Subcutaneous adipose tissue (tissue), 4 donors: ENCODE measurements around the gene SUPT6H. TPM values are rescaled to one million over a fixed set of nuclear protein-coding genes. Genes with fewer than 3 reads are reported as not detected.

ENCODE experiments used
- total RNA-seq, 4 donors: library from RNA; depleted of rRNA; stranded (reverse); fragments of >200 nt; gene quantifications; one replicate each; pipeline ENCODE4 v1.1.0, GENCODE V29; 2016
- TF ChIP-seq, protein P1 (sequence below): fragments of 450-650 bp; IDR thresholded peaks from one replicate; pipeline ENCODE4 v1.5.1; 2016; ENCODE audit warnings: low read depth, mild to moderate bottlenecking, control low read depth, antibody characterized with exemption, moderate library complexity

Gene SUPT6H
- total RNA-seq, 4 donors from 2014 or later, result 52.2 to 69.5 (median 61.4) TPM

DNA sequence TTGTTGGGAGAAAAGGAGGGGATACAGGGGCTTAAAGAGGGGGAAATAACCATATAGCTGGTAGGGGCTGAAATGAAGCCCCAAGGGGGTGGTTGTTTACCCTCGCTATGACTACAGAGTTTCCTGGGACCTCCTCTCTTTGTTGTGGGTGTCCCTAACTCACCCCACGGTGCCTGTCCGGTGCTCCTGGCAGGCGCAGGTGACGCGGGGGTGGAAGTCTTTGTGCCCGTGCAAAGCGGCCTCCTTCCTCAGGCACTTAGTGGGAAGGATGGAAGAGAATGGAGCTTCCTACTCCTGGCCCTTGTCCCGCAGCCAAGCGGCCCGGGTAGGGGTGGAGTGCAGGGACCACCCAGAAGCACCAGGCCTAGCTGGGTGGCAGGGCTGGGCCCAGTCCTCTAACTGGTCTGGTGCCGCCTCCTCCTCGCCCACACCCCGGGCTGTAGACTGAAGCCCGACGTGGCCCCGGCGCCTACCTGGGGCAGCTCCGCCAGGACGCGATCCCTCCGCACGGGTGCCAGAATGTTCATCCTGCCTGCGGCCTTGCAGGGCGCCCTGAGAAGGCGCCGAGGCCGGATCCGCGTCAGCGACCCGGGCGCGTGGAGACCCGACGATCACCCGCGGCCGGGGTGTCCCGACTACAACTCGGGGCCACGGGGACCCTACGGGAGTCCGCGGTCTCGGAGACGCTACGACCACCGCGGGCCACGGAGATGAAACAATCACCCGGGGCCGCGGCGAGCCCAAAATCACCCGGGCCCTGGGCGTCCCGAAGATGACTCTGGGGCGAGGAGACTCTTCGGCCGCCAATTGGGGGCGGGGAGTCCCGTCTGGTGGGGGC, 55.0 kb downstream of the SUPT6H start:
- TF ChIP-seq, protein P1, sequence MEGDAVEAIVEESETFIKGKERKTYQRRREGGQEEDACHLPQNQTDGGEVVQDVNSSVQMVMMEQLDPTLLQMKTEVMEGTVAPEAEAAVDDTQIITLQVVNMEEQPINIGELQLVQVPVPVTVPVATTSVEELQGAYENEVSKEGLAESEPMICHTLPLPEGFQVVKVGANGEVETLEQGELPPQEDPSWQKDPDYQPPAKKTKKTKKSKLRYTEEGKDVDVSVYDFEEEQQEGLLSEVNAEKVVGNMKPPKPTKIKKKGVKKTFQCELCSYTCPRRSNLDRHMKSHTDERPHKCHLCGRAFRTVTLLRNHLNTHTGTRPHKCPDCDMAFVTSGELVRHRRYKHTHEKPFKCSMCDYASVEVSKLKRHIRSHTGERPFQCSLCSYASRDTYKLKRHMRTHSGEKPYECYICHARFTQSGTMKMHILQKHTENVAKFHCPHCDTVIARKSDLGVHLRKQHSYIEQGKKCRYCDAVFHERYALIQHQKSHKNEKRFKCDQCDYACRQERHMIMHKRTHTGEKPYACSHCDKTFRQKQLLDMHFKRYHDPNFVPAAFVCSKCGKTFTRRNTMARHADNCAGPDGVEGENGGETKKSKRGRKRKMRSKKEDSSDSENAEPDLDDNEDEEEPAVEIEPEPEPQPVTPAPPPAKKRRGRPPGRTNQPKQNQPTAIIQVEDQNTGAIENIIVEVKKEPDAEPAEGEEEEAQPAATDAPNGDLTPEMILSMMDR, result no peak

DNA sequence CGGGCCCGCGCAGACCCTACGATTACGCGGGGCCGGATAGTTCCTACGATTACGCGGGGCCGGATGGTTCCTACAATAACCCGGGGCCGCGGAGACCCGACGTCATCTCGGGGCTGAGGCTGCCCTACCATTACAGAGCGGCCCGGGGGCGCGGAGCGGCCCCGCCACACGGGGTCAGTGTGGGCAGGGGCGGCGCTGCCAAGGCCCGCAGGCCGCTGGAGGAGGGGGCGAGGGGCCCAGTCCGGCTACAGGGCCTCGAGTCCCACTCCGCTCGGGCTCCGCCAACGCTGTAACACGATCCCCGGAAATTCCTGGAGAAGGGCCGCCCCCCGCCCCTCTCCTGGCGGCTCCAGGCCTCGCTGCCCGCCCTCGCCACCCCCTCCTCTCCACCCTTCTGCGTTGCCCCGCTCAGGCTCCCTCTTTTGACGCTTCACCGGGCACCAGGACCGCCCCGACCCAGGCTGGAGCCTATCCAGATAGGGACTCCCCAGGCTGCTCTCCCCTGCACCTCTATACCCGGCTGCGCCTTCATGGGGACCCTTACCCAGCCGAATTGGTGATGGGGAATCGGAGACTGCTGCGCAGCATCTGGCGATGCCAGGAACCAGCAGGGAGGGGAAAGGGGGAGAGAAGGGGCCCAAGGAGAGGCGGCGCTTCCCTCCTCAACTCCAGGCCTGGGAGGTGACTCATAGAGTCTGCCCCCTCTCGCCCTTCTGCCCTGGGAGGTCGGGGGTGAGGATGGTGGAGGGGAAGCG, 55.8 kb downstream of the SUPT6H start, which contains the start of gene RAB34:
Gene RAB34, minus strand, starts transcription at position 291 of the 755 bp plus-strand sequence. CDS start 602 bp downstream, outside the sequence.
- TF ChIP-seq, protein P1, result no peak

DNA sequence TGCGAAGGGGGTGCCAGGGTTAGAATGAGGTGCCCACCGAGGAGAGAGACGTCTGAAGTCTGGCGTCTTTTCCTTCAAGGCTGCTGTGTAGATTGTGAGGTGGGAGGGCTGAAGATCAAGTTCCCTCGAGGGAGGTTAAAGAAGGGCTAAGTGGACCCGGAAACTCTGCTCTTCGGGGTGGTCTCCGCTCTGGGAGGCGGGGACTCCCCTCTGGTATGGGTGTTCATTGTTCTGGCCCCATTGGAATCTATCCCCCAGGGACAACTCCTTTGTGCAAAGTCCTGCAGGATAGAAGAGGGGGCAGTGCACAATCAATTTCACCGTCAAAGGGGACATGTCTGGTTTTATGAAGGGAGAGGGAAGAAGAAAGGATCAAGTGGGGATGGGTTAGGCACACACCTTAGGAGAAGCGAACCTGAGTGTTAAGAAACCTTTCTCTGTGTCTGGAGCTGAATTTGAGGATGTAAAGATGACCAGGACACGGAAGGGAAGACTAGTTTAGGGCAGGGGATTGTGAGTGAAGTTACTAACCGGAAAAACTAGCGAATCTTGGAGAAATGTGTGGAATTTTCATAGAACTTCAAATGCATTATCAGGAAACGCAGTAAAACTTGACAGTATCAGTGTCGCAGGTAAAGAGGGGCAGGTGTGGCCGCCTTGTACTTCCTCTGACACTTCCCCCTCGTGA, 56.5 kb downstream of the SUPT6H start:
- TF ChIP-seq, protein P1, result no peak

DNA sequence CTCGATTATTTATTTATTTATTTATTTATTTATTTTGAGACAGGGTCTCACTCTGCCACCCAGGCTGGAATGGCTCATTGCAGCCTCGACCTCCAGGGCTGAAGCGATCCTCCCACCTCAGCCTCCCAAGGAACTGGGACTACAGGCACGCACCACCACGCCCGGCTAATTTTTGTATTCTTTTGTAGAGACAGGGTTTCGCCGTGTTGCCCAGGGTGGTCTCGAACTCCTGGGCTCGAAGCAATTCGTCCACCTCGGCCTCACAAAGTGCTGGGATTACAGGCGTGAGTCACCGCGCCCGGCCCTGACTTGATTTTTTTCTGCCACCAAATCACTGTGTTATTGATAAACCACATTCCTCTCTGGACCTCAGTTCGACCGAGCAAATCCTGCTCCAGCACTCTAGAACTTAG, 57.0 kb downstream of the SUPT6H start:
- TF ChIP-seq, protein P1, result no peak

DNA sequence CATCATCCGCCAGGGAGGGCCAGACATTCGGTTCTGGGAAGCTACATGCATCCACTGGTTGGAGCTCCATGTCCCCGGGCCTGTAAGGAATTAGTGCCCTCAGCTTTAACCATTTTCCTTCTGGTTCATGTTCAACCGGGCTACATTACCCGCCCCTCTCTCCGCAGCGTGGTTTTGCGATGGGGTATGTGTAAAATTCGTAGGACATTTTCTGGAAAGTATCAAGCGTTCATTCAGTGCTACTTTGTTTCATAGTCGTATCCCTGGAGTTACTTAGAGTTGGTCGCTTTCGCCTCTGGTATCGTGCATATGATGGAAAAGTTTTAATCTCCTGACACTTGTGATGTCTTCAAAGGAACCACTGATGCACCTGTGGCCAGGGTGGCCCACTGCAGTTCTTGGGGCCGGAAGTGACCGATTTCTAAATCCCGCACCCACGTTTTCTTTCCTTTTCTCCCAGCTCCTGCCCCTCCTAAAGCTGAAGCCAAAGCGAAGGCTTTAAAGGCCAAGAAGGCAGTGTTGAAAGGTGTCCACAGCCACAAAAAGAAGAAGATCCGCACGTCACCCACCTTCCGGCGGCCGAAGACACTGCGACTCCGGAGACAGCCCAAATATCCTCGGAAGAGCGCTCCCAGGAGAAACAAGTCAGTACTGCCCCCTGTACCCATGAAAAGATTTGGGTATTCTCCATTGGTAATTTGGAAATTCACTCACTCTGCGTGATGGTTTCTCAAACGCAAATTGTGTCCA, 58.4 kb downstream of the SUPT6H start:
- TF ChIP-seq, protein P1, result no peak

DNA sequence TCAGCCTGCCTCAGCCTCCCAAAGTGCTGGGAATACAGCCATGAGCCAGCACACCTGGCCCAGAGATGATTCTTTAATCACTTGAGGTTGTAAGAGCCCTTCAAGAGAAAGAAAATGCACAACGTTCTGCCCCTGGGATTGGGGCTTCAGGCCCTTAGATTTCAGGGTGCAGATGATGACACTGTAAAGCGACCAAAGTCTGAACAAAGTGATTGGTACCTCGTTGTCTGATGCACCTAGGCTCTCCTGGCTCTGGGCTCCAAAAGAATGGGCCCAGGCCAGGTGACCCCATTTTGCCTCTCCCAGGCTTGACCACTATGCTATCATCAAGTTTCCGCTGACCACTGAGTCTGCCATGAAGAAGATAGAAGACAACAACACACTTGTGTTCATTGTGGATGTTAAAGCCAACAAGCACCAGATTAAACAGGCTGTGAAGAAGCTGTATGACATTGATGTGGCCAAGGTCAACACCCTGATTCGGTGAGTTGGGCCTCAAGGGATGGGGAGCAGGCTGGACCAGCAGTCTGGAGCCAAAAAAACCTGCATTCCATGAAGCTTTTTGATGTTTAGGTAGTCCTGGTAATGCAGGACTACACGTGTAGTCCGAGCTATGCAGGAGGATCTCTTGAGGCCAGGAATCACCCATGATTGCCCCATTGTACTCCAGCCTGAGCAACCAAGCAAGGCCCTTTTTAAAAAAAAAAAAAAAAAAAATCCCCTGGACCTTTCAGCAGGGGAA, 60.6 kb downstream of the SUPT6H start:
- TF ChIP-seq, protein P1, result no peak
